CD14-positive monocyte (primary cell): ENCODE data around the gene EIF1. TPM values are rescaled to one million over a fixed set of nuclear protein-coding genes. Genes with fewer than 3 reads are reported as not detected.

ENCODE experiments used
- DNase-seq, 3 donors: peaks; one replicate each; pipeline ENCODE4 v3.0.0-alpha.2; 2011 to 2022
- H2AFZ ChIP-seq: 2 replicates; pipeline ENCODE4 v1.6.0; 2012; ENCODE audit warnings: mild to moderate bottlenecking, low read depth, low read length, inconsistent platforms; ENCODE audit not compliant: insufficient read depth, poor library complexity, severe bottlenecking
- H3K27ac ChIP-seq, 2 donors: 1 replicate in 1 of 2; 2 replicates in 1 of 2; pipeline ENCODE4 v1.5.1; 2012 to 2013; ENCODE audit warnings: low read length in 2 of 2, control low read depth in 1 of 2, inconsistent platforms in 1 of 2, low read depth in 1 of 2, mild to moderate bottlenecking in 1 of 2
- H3K27me3 ChIP-seq, 2 donors: one replicate each; pipeline versions ENCODE4 v1.6.0 to v1.6.1; 2011 to 2013; ENCODE audit warnings: low read length in 2 of 2; ENCODE audit not compliant: control insufficient read depth in 2 of 2, insufficient read depth in 2 of 2
- H3K36me3 ChIP-seq, 2 donors: replicated peaks in 1 of 2; 1 replicate in 1 of 2; 2 replicates in 1 of 2; pipeline versions ENCODE4 v1.5.1 to v1.6.1; 2012 to 2013; ENCODE audit warnings: low read length in 2 of 2, control low read depth in 1 of 2, inconsistent platforms in 1 of 2, mild to moderate bottlenecking in 1 of 2; ENCODE audit not compliant: insufficient read depth in 2 of 2, control insufficient read depth in 1 of 2
- H3K4me1 ChIP-seq, 2 donors: 1 replicate in 1 of 2; 2 replicates in 1 of 2; pipeline versions ENCODE4 v1.5.1 to v1.6.1; 2012 to 2013; ENCODE audit warnings: low read length in 2 of 2, control low read depth in 1 of 2, inconsistent platforms in 1 of 2, mild to moderate bottlenecking in 1 of 2, moderate library complexity in 1 of 2; ENCODE audit not compliant: insufficient read depth in 2 of 2, control insufficient read depth in 1 of 2
- H3K4me2 ChIP-seq: replicated peaks from 2 replicates; pipeline ENCODE3; 2012; ENCODE audit warnings: low read length, moderate library complexity, mild to moderate bottlenecking; ENCODE audit not compliant: poor library complexity, severe bottlenecking; ENCODE audit errors: extremely low read depth
- H3K4me3 ChIP-seq, 3 experiments: fragments of 200-600 bp in 1 of 3; sonication (generic) in 1 of 3; replicated peaks in 1 of 3; 1 replicate in 2 of 3; 2 replicates in 1 of 3; pipeline ENCODE4 v1.5.1; 2011 to 2013; ENCODE audit warnings: low read length in 3 of 3, mild to moderate bottlenecking in 3 of 3, control low read depth in 2 of 3, low read depth in 2 of 3, inconsistent platforms in 1 of 3, moderate library complexity in 1 of 3
- H3K79me2 ChIP-seq: 2 replicates; pipeline ENCODE4 v1.6.0; 2012; ENCODE audit warnings: mild to moderate bottlenecking, control low read depth, inconsistent platforms, low read length, moderate library complexity; ENCODE audit not compliant: insufficient read depth
- H3K9ac ChIP-seq: 2 replicates; pipeline ENCODE4 v1.6.0; 2017; ENCODE audit warnings: low read length, mild to moderate bottlenecking; ENCODE audit not compliant: insufficient read depth, poor library complexity, severe bottlenecking
- H3K9me3 ChIP-seq, 2 donors: replicated peaks in 1 of 2; 1 replicate in 1 of 2; 2 replicates in 1 of 2; pipeline versions ENCODE4 v1.5.1 to v1.6.1; 2012 to 2013; ENCODE audit warnings: low read length in 2 of 2, control low read depth in 1 of 2; ENCODE audit not compliant: control insufficient read depth in 1 of 2, insufficient read depth in 1 of 2
- H4K20me1 ChIP-seq: 2 replicates; pipeline ENCODE4 v1.6.0; 2012; ENCODE audit warnings: mild to moderate bottlenecking, low read length, control low read depth, moderate library complexity; ENCODE audit not compliant: insufficient read depth
- H3K27ac Mint-ChIP-seq, 7 donors: one replicate each; pipeline ENCODE4 v1.8.0; 2020; ENCODE audit warnings: mild to moderate bottlenecking in 7 of 7, mixed read lengths in 7 of 7, moderate library complexity in 6 of 7, inconsistent platforms in 2 of 7
- H3K27me3 Mint-ChIP-seq, 3 donors: one replicate each; pipeline ENCODE4 v1.8.0; 2021 to 2022; ENCODE audit warnings: low read depth in 3 of 3, mild to moderate bottlenecking in 3 of 3, mixed read lengths in 3 of 3, moderate library complexity in 3 of 3, inconsistent platforms in 1 of 3
- H3K36me3 Mint-ChIP-seq, 2 donors: one replicate each; pipeline ENCODE4 v1.8.0; 2020; ENCODE audit warnings: mixed read lengths in 2 of 2, inconsistent platforms in 1 of 2, mild to moderate bottlenecking in 1 of 2
- H3K4me1 Mint-ChIP-seq: one replicate; pipeline ENCODE4 v1.8.0; 2020; ENCODE audit warnings: mild to moderate bottlenecking, mixed read lengths
- H3K4me3 Mint-ChIP-seq, 2 donors: one replicate each; pipeline ENCODE4 v1.8.0; 2020; ENCODE audit warnings: mild to moderate bottlenecking in 2 of 2, mixed read lengths in 2 of 2, moderate library complexity in 1 of 2
- H3K9me3 Mint-ChIP-seq, 7 donors: one replicate each; pipeline ENCODE4 v1.8.0; 2020 to 2022; ENCODE audit warnings: mixed read lengths in 7 of 7, mild to moderate bottlenecking in 6 of 7, moderate library complexity in 6 of 7, inconsistent platforms in 2 of 7
- WGBS: methylation state at CpG from one replicate; pipeline ENCODE4 v1.1.5; 2013; ENCODE audit warnings: missing lambda C conversion rate; ENCODE audit not compliant: insufficient coverage; 5-methylcytosine and 5-hydroxymethylcytosine counted together
- intact Hi-C, 2 donors: fragments of 100-400 bp; cut with micrococcal nuclease; formaldehyde crosslinking; loops; one replicate each; pipeline versions ENCODE4 v1.15.0 to v1.15.1; 2023
- polyA plus RNA-seq, 3 donors: library from polyadenylated mRNA; depleted of rRNA in 1 of 3; unstranded in 2 of 3; stranded (reverse) in 1 of 3; fragments of 300-500 nt in 2 of 3; fragments of >200 nt in 1 of 3; fragmentation: Illumina TruSeq in 2 of 3; gene quantifications; 1 replicate in 2 of 3; 2 replicates in 1 of 3; pipeline ENCODE4 v1.2.3, GENCODE V29; 2012 to 2021
- TF ChIP-seq, protein P1 (sequence below): fragments of 200-600 bp; IDR thresholded peaks from one replicate; pipeline ENCODE4 v1.8.0; 2022; ENCODE audit warnings: antibody characterized with exemption, mild to moderate bottlenecking

Gene EIF1
- polyA plus RNA-seq, 3 donors: 1,176 to 1,536 (median 1,425) TPM

DNA sequence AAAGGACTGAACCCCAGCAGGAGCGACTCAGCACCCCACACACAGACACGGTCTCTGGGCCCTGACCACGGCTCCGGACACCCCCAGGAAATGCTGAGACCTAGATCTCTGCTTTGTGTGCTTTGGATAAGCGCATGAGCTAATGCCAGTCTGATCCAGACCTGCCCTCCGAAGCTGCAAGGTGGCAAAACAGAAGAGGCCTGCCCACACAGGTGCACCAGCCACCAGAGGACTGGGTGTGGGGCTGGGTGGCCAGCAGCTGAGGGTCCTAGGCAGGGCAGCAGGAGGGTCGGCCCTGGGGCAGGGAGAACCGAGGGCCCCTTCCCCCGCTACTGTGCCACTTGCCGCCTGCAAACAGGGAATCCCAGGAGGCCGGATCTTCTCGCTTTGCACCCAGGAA is 30.7 kb upstream of the EIF1 start:
- no peaks in the 10 kb centered on the region for H4K20me1 ChIP-seq
- intact Hi-C loops: no loop called here
- H3K4me2 ChIP-seq: no peak overlapping the region
- TF ChIP-seq, protein P1, sequence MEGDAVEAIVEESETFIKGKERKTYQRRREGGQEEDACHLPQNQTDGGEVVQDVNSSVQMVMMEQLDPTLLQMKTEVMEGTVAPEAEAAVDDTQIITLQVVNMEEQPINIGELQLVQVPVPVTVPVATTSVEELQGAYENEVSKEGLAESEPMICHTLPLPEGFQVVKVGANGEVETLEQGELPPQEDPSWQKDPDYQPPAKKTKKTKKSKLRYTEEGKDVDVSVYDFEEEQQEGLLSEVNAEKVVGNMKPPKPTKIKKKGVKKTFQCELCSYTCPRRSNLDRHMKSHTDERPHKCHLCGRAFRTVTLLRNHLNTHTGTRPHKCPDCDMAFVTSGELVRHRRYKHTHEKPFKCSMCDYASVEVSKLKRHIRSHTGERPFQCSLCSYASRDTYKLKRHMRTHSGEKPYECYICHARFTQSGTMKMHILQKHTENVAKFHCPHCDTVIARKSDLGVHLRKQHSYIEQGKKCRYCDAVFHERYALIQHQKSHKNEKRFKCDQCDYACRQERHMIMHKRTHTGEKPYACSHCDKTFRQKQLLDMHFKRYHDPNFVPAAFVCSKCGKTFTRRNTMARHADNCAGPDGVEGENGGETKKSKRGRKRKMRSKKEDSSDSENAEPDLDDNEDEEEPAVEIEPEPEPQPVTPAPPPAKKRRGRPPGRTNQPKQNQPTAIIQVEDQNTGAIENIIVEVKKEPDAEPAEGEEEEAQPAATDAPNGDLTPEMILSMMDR: no peak
- H3K27me3 ChIP-seq: no peaks in the 10 kb centered on the region
- Mint-ChIP-seq H3K9me3 (no peaks in the 10 kb centered on the region), H3K27me3 (peaks cover 2 to 6% (median 5%) of the 10 kb centered on the region in 3 donors), H3K4me1 (peaks cover 2% of the 10 kb centered on the region), H3K4me3 (no peak overlapping the region), H3K27ac (no peak overlapping the region), H3K36me3 (no peaks in the 10 kb centered on the region)
- 80% methylated on average over 11 of the region's 12 CpGs for WGBS
- no peak for DNase-seq
- H3K4me1 ChIP-seq: no peaks in the 10 kb centered on the region
- H3K79me2 ChIP-seq: no peaks in the 10 kb centered on the region
- H3K27ac ChIP-seq: no peak overlapping the region
- no peak overlapping the region for H2AFZ ChIP-seq
- no peak overlapping the region for H3K4me3 ChIP-seq
- no peaks in the 10 kb centered on the region for H3K9me3 ChIP-seq
- no peaks in the 10 kb centered on the region for H3K36me3 ChIP-seq
- H3K9ac ChIP-seq: no peak overlapping the region

DNA sequence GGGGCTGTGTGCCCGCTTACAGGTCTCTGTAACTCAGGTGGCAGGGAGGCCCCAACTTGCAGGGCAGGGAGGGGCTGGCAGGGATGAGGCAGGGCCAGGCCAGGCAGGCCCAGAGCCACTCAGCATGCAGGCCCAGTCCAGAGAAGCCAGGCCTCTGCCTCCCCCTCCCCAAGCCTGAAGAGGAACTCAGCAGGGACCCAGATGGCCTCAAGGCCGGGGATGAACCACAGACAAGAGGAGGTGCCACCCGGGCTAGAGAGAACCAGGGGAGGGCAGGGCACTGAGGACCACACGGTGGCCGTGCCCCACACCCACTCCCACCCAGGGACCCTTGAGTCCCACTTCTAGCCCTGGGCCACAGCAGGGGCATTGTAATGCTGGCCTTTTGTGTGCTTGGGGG is 29.8 kb upstream of the EIF1 start:
- H3K27me3 ChIP-seq: no peaks in the 10 kb centered on the region
- H3K27ac Mint-ChIP-seq: peak overlapping the region in 1 of 7 donors; percentile 42
- H3K36me3 ChIP-seq: no peaks in the 10 kb centered on the region
- no peak overlapping the region for H3K4me3 Mint-ChIP-seq
- no peaks in the 10 kb centered on the region for H3K4me1 ChIP-seq
- peaks cover 2% of the 10 kb centered on the region for H3K4me1 Mint-ChIP-seq
- no peaks in the 10 kb centered on the region for H4K20me1 ChIP-seq
- TF ChIP-seq, protein P1: no peak
- no peaks in the 10 kb centered on the region for H3K9me3 ChIP-seq
- H3K27me3 Mint-ChIP-seq: peaks cover 5 to 8% (median 6%) of the 10 kb centered on the region in 3 donors
- intact Hi-C loops: no loop called here
- H3K4me3 ChIP-seq: no peak overlapping the region
- no peak overlapping the region for H3K27ac ChIP-seq
- no peak overlapping the region for H3K9ac ChIP-seq
- DNase-seq: no peak
- WGBS: 50% methylated on average over 2 of the region's 5 CpGs
- H3K79me2 ChIP-seq: no peaks in the 10 kb centered on the region
- no peak overlapping the region for H3K4me2 ChIP-seq
- H3K9me3 Mint-ChIP-seq: peaks cover 0 to 2% (median 0%) of the 10 kb centered on the region in 7 donors
- no peak overlapping the region for H2AFZ ChIP-seq
- no peaks in the 10 kb centered on the region for H3K36me3 Mint-ChIP-seq
